Stimulated activated CD4-positive, alpha-beta T cell treated with anti-CD3 and anti-CD28 coated beads, Interleukin-12 subunit alpha, Interleukin-12 subunit beta, amount 100 ng/mL, for 48 hours (primary cell): Measurements from ENCODE around the gene STYX.
"Not testable (repeated sequence)": the region's sequence is repeated elsewhere in the genome, so short reads cannot be mapped to it uniquely, and the experiment has no call there.

Source experiments
- DNase-seq, 3 donors: peaks; one replicate each; pipeline ENCODE4 v3.0.0-alpha.2; 2020; ENCODE audit warnings: low read depth in 2 of 3, low spot score in 1 of 3

The STYX gene

GRCh38 chr14:52724360-52724644, 5.7 kb upstream of the STYX start:
- no peak for DNase-seq

DNA sequence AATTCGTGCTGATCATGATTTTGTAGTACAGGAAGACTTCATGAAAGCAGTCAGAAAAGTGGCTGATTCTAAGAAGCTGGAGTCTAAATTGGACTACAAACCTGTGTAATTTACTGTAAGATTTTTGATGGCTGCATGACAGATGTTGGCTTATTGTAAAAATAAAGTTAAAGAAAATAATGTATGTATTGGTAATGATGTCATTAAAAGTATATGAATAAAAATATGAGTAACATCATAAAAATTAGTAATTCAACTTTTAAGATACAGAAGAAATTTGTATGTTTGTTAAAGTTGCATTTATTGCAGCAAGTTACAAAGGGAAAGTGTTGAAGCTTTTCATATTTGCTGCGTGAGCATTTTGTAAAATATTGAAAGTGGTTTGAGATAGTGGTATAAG, 2.5 kb upstream of the STYX start:
- DNase-seq: not testable (repeated sequence)

GRCh38 chr14:52729035-52729434, 931 bp upstream of the STYX start:
- not testable (repeated sequence) for DNase-seq

- no peak for DNase-seq
Measured at GRCh38 chr14:52729585-52729924, 411 bp upstream of the STYX start.

GRCh38 chr14:52730709-52731111, 744 bp downstream of the STYX start:
- no peak for DNase-seq

DNA sequence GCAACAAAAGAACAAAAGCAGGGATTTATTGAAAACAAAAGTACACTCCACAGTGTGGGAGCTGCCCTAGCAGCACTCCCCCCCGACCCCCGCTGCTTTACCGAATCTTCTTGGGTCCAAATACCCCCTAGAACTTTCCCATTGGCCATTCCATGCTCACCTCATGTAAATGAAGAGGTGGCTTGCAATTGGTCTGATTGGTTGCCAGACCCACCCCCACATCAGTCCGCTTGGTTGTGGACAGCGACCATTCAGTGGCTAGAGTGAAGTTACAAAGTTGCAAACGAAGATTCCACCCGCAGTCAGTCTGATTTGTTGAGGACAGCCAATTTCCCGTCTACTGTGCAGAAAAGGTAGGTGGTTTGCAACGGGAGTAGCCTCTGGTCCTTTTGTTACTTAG, 3.9 kb downstream of the STYX start:
- no peak for DNase-seq

- no peak for DNase-seq
Measured at GRCh38 chr14:52735921-52736489, 6.0 kb downstream of the STYX start.

- DNase-seq: no peak
Measured at GRCh38 chr14:52738409-52738808, 8.4 kb downstream of the STYX start.

DNA sequence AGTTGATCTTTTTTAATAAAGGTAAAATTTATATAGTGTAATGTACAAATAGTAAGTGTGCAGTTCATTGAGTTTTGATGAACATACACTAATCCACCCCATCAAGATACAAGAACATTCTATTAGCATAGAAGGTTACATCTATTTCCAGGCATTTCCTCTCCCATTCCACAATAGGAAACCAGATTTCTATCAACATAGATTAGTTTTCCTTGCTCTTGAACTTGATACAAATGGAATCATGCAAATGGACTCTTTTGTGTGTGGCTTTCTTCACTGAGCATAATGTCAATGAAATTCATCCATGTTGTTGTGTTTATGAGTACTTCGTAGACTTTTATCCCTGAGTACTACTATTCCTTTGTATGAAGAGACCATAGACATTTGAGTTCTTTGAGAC, 10.8 kb downstream of the STYX start:
- no peak for DNase-seq

DNA sequence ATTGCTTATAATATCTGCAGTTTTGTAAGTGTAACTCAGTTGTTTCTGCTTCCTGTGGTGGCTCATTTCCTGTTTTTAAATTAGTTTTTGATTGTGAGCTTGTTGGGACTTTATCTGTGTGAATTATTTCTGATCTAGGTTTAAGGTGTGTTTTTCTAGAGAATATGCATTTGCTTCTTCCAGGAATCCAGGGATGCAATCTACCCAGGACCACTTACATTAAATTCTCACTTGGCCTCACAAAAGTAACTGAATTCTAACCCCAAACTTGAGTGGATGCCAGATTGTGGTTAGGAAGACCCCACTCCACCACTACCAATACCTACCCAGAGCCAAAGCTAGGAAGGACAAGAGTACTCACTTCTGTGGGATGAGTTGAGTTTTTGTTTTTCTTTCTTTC, 11.9 kb downstream of the STYX start:
- DNase-seq: no peak

DNA sequence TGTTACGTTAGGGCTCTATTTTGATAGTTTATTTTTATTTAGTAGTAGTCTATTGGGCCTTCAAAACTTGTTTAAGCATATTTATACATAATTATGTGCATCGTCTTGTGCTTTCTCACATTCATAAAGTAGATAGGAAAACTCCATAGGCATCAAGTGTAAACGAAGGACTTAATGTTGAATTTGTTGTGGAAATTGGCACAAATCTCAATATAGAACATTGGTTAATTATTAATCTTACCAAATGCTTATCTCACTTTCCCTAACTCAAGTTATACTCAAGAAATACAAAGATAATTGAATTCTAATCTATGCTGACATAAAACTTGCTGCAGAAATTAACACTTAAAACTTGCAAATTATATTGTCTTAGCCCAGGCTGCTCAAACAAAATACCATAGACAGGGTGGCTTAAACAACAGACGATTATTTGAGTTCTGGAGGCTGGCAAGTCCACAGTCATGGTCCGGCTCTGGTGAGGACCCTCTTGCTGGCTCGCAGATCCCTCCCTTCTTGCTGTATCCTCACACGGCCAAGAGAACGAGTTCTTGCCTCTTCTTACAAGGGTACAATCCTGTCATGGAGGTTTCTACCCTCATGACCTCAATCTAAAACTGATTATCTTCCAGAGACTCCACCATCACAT, 18.8 kb downstream of the STYX start:
- DNase-seq: no peak

- no peak for DNase-seq
Measured at GRCh38 chr14:52755607-52756316, 25.8 kb downstream of the STYX start.

- no peak for DNase-seq
Measured at GRCh38 chr14:52759145-52759544, 29.2 kb downstream of the STYX start.

GRCh38 chr14:52762923-52763322, 33.0 kb downstream of the STYX start:
- not testable (repeated sequence) for DNase-seq

DNA sequence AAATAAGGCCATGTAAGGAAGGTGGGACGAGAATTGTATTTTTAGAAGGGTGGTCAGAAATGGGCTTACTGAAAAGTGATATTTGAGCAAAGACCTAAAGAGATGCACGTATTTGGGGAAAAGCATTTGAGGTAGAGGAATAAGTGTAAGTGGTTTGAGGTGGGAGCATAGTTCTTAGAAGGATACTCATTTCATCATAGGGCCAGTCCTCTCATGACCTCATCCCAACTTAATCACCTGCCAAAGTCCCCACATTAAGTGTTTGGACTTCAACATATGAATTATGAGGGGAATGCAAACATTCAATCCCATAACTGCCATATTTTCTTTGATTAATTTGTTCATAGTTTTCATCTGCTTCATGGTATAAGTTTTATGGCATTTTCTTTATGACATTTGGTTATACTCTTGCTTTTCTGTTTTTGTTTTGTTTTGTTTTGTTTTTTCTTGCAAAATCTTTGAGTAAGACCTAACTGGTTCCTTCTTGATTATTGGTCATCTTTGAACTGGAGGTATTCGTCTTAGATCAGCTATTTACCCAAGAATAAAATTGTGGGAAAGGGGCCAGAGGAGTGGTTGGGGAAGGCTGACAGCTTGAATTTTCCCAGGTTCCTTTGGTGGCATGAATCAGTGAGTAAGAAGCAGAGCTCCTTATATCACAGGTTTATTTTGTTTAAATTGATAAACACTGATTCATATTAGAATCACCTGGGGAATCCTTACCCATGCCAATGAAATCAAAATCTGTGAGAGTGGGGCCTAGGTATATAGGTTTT, 37.3 kb downstream of the STYX start:
- DNase-seq: no peak

GRCh38 chr14:52769887-52770286, 39.9 kb downstream of the STYX start:
- DNase-seq: no peak

DNA sequence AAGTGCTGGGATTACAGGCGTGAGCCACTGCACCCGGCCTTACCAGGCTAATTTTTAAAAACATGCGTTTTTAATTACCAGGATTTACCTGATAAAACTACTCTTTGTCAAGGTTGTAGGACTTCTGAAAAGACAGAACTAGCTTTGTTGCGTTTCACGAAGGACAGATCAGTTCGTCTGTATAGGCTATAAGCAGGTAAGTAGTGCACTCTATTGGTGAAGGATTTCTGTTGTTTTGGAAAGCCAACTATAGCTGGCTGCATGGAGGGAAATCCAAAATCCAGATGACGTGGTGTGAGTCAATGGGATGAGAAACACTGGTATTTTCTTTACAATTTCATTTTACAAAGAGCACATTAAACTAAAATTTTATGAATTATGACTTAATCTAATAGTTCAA, 46.9 kb downstream of the STYX start:
- no peak for DNase-seq

DNA sequence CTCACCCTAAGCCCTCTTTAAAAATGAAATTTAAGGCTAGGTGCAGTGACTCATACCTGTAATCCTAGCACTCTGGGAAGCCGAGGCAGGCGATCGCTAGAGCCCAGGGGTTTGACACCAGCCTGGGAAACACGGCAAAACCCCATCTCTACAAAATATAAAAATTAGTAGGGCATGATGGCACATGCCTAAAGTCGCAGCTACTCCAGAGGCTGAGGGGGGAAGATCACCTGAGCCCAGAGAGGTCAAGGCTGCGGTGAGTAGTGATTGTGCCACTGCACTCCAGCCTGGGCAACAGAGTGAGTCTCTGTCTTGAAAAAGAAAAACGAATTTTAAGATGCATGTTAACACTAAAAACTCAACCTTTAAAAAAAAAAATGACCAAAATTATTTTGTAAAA, 48.7 kb downstream of the STYX start:
- DNase-seq: no peak

DNA sequence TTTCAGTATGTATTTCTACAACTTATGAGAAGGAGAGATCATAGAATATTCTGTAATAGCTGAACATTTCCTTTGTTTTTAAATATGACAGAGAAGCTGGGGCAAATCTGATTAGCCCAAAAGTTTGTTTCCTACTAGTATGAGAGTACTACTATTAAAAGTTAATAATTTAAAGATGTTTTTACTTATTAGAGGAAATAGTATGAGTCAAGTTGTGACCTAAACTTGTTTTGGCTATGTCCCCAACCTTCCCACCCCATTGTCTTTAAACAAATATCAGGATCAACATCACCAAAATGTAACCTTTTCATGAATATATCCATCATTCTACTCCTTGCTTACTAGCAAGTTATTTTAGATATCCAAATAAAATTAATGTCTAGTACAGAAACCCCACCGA, 50.9 kb downstream of the STYX start:
- no peak for DNase-seq

GRCh38 chr14:52781629-52782028, 51.7 kb downstream of the STYX start:
- no peak for DNase-seq

DNA sequence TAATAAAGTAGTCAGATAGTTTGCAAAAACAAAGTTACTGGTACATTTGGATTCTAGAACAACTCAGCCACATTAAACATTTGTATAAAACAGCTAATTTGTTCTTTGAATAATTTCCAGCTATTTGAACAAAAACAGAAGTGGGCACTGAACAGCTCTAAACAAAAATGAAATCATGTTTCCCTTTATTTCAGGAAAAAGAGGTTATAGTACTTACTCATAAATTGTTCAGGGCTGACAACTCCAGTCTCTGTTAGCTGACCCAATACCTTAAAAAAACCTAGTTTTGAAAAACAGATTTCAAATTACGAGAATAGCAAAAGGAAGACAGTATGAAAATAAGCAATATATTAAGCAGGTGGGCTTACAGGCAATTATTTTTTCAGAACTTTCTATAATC, 53.2 kb downstream of the STYX start:
- DNase-seq: no peak

GRCh38 chr14:52786887-52787286, 56.9 kb downstream of the STYX start:
- DNase-seq: no peak
